ENCODE data around the gene BUD31.

The BUD31 gene

GRCh38 chr7:99398891-99399445 lies 9.8 kb upstream of the BUD31 start (continued):
- TF ChIP-seq CTCF (tag by site-specific recombination; IDR thresholded peaks at IDR 0.05) (no peak), SETDB1 (IDR thresholded peaks at IDR 0.05; ENCODE audit: insufficient read length, low read length) (no peak), ZFP69B (tag by site-specific recombination; IDR thresholded peaks at IDR 0.05) (no peak)

GRCh38 chr7:99399597-99399996 lies 9.2 kb upstream of the BUD31 start:
- POLR2A ChIA-PET: interaction anchor here (1.2 to 1.8 kb wide), 2 partner anchors 9 kb away, joined by 6 to 10 read pairs; partner anchors contain the start of genes BUD31 and PDAP1
- Histone ChIP-seq H3K4me3 (ENCODE audit: low read depth, low read length) (no peak overlapping the region), H3K4me1 (ENCODE audit: control insufficient read depth, insufficient read depth, low read length) (no peaks in the 10 kb centered on the region), H3K27ac (ENCODE audit: extremely low read depth, low read depth, low read length) (no peak overlapping the region), H3K9me3 (ENCODE audit: control insufficient read depth, insufficient read depth, low read depth, low read length) (no peaks in the 10 kb centered on the region), H3K36me3 (ENCODE audit: control insufficient read depth in 2 of 2, insufficient read depth in 1 of 2, low read length in 2 of 2) (peaks cover 38 to 88% of the 10 kb centered on the region in 2 experiments)
- CTCF ChIA-PET: interaction anchor here (0.5 to 0.7 kb wide), 2 partner anchors 11 to 1404 kb away, joined by 3 read pairs; no protein-coding TSS in a partner anchor
- TF ChIP-seq ZNF792 (tag by site-specific recombination; IDR thresholded peaks at IDR 0.05): no peak
- 0 out of 2 replicates have a peak, but pooled peaks have one; percentile 18 for TF ChIP-seq KLF9 (tag by site-specific recombination; IDR thresholded peaks at IDR 0.05; ENCODE audit: low read depth)

- H3K27ac ChIP-seq (ENCODE audit: extremely low read depth, low read depth, low read length): no peak overlapping the region
- H3K9me3 ChIP-seq (ENCODE audit: control insufficient read depth, insufficient read depth, low read depth, low read length): no peaks in the 10 kb centered on the region
- ChIA-PET CTCF (no interaction called here), POLR2A (interaction anchor here (0.6 to 0.7 kb wide), 2 partner anchors 11 to 13 kb away, joined by 3 to 4 read pairs; no protein-coding TSS in a partner anchor)
- peaks cover 2% of the 10 kb centered on the region; the same call in 1 of the 2 replicates for H3K4me1 ChIP-seq (ENCODE audit: control insufficient read depth, insufficient read depth, low read length)
- peaks cover 26 to 71% of the 10 kb centered on the region in 2 experiments; a peak in 2 of 3 replicates for H3K36me3 ChIP-seq (ENCODE audit: control insufficient read depth in 2 of 2, insufficient read depth in 1 of 2, low read length in 2 of 2)
- no peak overlapping the region for H3K4me3 ChIP-seq (ENCODE audit: low read depth, low read length)
- TF ChIP-seq ZNF623 (tag by site-specific recombination; IDR thresholded peaks at IDR 0.05) (peak; percentile 99), ZNF37A (tag by site-specific recombination; IDR thresholded peaks at IDR 0.05) (no peak), ZSCAN18 (tag by site-specific recombination; IDR thresholded peaks at IDR 0.05) (no peak)
Measured at GRCh38 chr7:99402854-99403253, 5.9 kb upstream of the BUD31 start.

- Histone ChIP-seq H3K4me1 (ENCODE audit: control insufficient read depth, insufficient read depth, low read length) (peaks cover 2% of the 10 kb centered on the region; the same call in 1 of the 2 replicates), H3K36me3 (ENCODE audit: control insufficient read depth in 2 of 2, insufficient read depth in 1 of 2, low read length in 2 of 2) (peaks cover 20 to 62% of the 10 kb centered on the region in 2 experiments; a peak in 2 of 3 replicates), H3K27ac (ENCODE audit: extremely low read depth, low read depth, low read length) (no peak overlapping the region), H3K9me3 (ENCODE audit: control insufficient read depth, insufficient read depth, low read depth, low read length) (no peaks in the 10 kb centered on the region), H3K4me3 (ENCODE audit: low read depth, low read length) (no peak overlapping the region)
- POLR2A ChIA-PET: interaction anchor here (0.6 kb wide), 1 partner anchor 256 kb away, joined by 3 read pairs; no protein-coding TSS in a partner anchor
- TF ChIP-seq EGR2 (tag by site-specific recombination; IDR thresholded peaks at IDR 0.05; ENCODE audit: low read depth) (peak; percentile 88), ZNF830 (tag by site-specific recombination; IDR thresholded peaks at IDR 0.05; ENCODE audit: low read depth) (no peak), ZFHX2 (tag by site-specific recombination; conservative IDR thresholded peaks at IDR 0.05) (peak; percentile 83)
- CTCF ChIA-PET: interaction anchor here (0.6 kb wide), 1 partner anchor 862 kb away, joined by 4 read pairs; no protein-coding TSS in a partner anchor
Measured at GRCh38 chr7:99403764-99404163, 5.0 kb upstream of the BUD31 start.

Data from HEK293 (cell line).